ENCODE data around the gene AHCY.
"Not testable (repeated sequence)": the region's sequence is repeated elsewhere in the genome, so short reads cannot be mapped to it uniquely, and the experiment has no call there.

The AHCY gene

GRCh38 chr20:34254979-34255378, 48.2 kb downstream of the AHCY start:
- DNase-seq (ENCODE audit: low spot score), result no peak

GRCh38 chr20:34252431-34253086, 50.6 kb downstream of the AHCY start:
- DNase-seq (ENCODE audit: low spot score), result not testable (repeated sequence)

- no peak for DNase-seq (ENCODE audit: low spot score)
Observed at GRCh38 chr20:34251619-34252018, 51.5 kb downstream of the AHCY start.

- DNase-seq (ENCODE audit: low spot score), result no peak
Observed at GRCh38 chr20:34250005-34250404, 53.1 kb downstream of the AHCY start.

GRCh38 chr20:34249291-34249690, 53.9 kb downstream of the AHCY start:
- no peak for DNase-seq (ENCODE audit: low spot score)

GRCh38 chr20:34246126-34246626, 57.0 kb downstream of the AHCY start:
- no peak for DNase-seq (ENCODE audit: low spot score)

DNA sequence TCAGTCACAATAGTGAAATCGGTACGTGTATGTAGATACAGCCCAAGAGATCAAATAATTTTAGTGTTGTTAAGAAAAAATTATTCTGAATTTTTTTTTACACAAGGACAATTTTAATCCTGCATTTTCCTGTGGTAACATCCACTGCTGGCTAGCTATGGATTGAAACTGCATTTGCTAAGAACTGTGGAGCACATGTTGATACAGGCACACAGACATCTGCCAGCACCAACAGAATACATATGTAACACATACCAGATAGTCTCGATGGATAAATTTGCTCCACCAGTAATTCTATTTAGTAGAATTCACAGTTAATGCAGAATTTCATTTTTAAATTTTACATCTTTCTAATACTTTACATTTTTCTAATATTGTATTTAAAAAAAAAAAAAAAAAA, 59.8 kb downstream of the AHCY start:
- DNase-seq (ENCODE audit: low spot score), result no peak

DNA sequence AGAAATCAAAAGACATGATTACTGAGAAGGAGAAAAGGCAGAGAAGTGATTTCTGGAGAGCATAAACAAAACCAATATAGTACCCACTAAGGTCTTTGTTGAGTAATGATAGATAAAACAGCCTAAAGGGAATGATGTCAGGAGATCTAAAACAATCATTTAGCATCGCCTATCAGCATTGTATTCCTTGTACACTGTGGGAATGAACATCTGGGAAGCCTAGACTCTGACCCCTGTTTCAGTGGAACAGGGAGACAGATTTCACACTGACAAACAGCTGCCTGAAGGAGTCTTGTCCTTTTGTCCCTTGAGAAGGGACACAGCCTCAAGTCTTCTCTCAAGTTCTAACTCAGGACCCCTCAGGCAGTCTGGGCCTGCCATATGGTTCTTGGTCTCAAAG, 60.3 kb downstream of the AHCY start:
- no peak for DNase-seq (ENCODE audit: low spot score)

GRCh38 chr20:34242015-34242414, 61.1 kb downstream of the AHCY start:
- not testable (repeated sequence) for DNase-seq (ENCODE audit: low spot score)

GRCh38 chr20:34240693-34241615, 62.2 kb downstream of the AHCY start, which contains the start of gene ASIP:
Gene ASIP, plus strand, starts transcription at chr20:34241423. Its CDS starts 18,952 bp downstream, at chr20:34260375.
- no peak for DNase-seq (ENCODE audit: low spot score)

DNA sequence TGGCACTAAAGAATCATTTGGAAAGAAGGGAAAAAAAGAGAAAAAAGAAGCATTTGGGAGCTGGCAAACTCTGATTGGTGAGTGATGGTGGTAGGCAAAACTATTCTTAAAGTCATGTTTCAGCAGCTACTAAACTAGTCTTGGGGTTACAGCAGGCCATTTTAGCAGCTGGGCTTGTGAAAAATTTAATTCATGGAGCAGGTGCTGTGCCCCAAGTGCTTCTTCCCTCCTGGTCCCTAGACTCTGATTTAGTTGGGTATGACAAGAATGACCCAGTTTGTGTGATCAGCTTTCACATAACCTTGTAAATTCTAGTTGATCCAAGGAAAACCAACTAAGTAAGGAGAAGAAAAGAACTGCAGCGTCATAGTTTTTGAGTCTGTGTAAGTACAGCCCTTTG, 63.0 kb downstream of the AHCY start:
- no peak for DNase-seq (ENCODE audit: low spot score)

DNA sequence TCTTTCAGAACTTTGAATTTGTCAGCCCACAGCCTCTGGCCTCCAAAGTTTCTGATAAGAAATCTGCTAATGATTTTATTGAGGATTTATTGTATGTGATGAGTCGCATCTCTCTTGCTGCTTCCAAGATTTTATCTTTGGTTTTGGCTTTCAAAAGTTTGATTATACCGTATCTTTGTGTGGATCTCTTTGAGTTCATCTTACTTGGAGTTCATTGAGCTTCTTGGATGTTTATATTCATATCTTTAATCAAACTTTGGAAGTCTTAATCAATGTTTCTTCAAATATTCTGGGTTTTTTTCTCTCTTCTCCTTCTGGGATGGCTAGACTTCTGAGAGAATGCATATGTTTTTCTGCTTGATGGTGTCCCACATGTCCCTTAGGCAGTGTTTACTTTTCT, 65.2 kb downstream of the AHCY start:
- DNase-seq (ENCODE audit: low spot score), result no peak

DNA sequence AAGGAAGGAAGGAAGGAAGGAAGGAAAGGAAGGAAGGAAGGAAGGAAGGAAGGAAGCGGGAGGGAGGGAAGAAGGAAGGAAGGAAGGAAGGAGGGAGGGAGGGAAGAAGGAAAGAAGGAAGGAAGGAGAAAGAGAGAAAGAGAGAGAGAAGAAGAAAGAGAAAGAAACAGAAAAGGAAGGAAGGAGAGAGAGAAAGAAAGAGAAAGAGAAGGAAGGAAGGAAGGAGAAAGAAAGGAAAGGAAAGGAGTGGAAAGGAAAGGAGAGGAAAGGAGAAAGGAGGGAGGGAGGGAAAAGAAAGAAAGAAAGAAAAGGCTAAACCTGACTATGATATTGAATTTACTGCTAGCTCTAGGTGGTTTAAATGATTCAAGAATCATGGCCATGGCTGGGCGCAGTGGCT, 67.3 kb downstream of the AHCY start:
- DNase-seq (ENCODE audit: low spot score), result no peak

- no peak for DNase-seq (ENCODE audit: low spot score)
Observed at GRCh38 chr20:34233687-34234086, 69.5 kb downstream of the AHCY start.

GRCh38 chr20:34232494-34233087, 70.6 kb downstream of the AHCY start:
- no peak for DNase-seq (ENCODE audit: low spot score)

DNA sequence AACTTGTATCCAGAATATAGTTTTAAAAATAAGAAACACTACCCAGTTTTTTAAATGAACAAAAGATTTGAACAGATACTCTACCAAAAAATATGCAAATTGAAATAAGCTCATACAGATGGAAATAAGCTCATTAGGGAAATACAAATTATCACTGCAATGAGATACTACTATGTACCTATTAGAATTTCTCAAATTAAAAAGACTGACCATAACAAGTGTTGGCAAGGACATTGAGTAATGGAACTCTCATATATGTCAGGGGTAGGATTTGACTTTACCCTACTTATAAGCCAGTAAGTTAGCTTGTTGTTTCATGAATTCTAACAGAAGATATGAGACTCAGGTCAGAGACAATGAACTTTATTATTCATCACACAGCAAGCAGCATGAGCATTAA, 71.5 kb downstream of the AHCY start:
- no peak for DNase-seq (ENCODE audit: low spot score)
